IMR-90 (cell line): Measurements from ENCODE around the gene APC2. TPM values are rescaled to one million over a fixed set of nuclear protein-coding genes. Genes with fewer than 3 reads are reported as not detected.

Experiments used
- ATAC-seq: fragments of 200-7000 bp; cut with Tn5 transposase; 2 replicates; pipeline ENCODE4 v1.9.1; 2020; ENCODE audit warnings: low read depth, mild to moderate bottlenecking, moderate library complexity
- BruUV-seq: library from RNA; stranded (reverse); fragments of 400-500 nt; replicated peaks from 2 replicates; lab custom pipeline; 2021; lab: Mats Ljungman, UMichigan
- CTCF ChIA-PET: fragments of 300-600 bp; formaldehyde crosslinking; extraction: SDS; loops from one replicate; lab custom pipeline; 2021; ENCODE audit warnings: antibody characterized with exemption; lab: Yijun Ruan, JAX
- POLR2A ChIA-PET: fragments of 300-600 bp; sonication (Branson Sonifier 250); formaldehyde crosslinking; loops from one replicate; lab custom pipeline; 2022; ENCODE audit warnings: antibody characterized with exemption; ENCODE audit not compliant: unreplicated experiment; lab: Charles Lee
- DNase-seq: peaks from one replicate; pipeline ENCODE4 v3.0.0; 2013
- H2AFZ ChIP-seq: replicated peaks from 2 replicates; pipeline ENCODE3; 2013; ENCODE audit warnings: low read length, mild to moderate bottlenecking; ENCODE audit not compliant: poor library complexity
- H2AK5ac ChIP-seq: 2 replicates; pipeline ENCODE4 v1.6.1; 2013; ENCODE audit warnings: low read depth, low read length, inconsistent platforms
- H2AK9ac ChIP-seq: replicated peaks from 2 replicates; pipeline ENCODE3; 2013; ENCODE audit warnings: mild to moderate bottlenecking, low read depth, low read length, moderate library complexity; ENCODE audit not compliant: poor library complexity
- H2BK120ac ChIP-seq: 2 replicates; pipeline ENCODE4 v1.6.1; 2013; ENCODE audit warnings: low read depth, low read length, inconsistent platforms
- H2BK15ac ChIP-seq: 3 replicates; pipeline ENCODE4 v1.6.1; 2013; ENCODE audit warnings: low read depth, low read length, inconsistent platforms
- H2BK20ac ChIP-seq: 2 replicates; pipeline ENCODE4 v1.6.1; 2013; ENCODE audit warnings: low read depth, mild to moderate bottlenecking, inconsistent platforms, low read length, moderate library complexity
- H2BK5ac ChIP-seq: 2 replicates; pipeline ENCODE4 v1.6.1; 2013; ENCODE audit warnings: mild to moderate bottlenecking, low read depth, low read length, inconsistent platforms; ENCODE audit not compliant: poor library complexity, severe bottlenecking
- H3K14ac ChIP-seq: replicated peaks from 2 replicates; pipeline ENCODE4 v1.6.1; 2013; ENCODE audit warnings: low read depth, low read length, inconsistent platforms
- H3K18ac ChIP-seq: 2 replicates; pipeline ENCODE4 v1.6.1; 2013; ENCODE audit warnings: low read depth, low read length, control low read depth
- H3K23ac ChIP-seq: 2 replicates; pipeline ENCODE4 v1.6.1; 2013; ENCODE audit warnings: low read depth, low read length, inconsistent platforms
- H3K27ac ChIP-seq: 2 replicates; pipeline ENCODE4 v1.5.1; 2013; ENCODE audit warnings: mild to moderate bottlenecking, control low read depth, low read length; ENCODE audit not compliant: insufficient read depth
- H3K27me3 ChIP-seq: 2 replicates; pipeline ENCODE4 v1.6.1; 2013; ENCODE audit warnings: low read length; ENCODE audit not compliant: control insufficient read depth, insufficient read depth
- H3K36me3 ChIP-seq: 2 replicates; pipeline ENCODE4 v1.6.1; 2013; ENCODE audit warnings: low read length, mixed read lengths; ENCODE audit not compliant: control insufficient read depth, insufficient read depth
- H3K4ac ChIP-seq: 2 replicates; pipeline ENCODE4 v1.6.1; 2013; ENCODE audit warnings: low read depth, low read length, inconsistent platforms
- H3K4me1 ChIP-seq: 2 replicates; pipeline ENCODE4 v1.6.1; 2013; ENCODE audit warnings: low read length, mixed read lengths; ENCODE audit not compliant: control insufficient read depth, insufficient read depth
- H3K4me2 ChIP-seq: 2 replicates; pipeline ENCODE4 v1.6.1; 2013; ENCODE audit warnings: low read depth, mild to moderate bottlenecking, control low read depth, low read length, moderate library complexity
- H3K4me3 ChIP-seq: 2 replicates; pipeline ENCODE4 v1.5.1; 2013; ENCODE audit warnings: low read depth, mild to moderate bottlenecking, control low read depth, low read length, moderate library complexity; ENCODE audit not compliant: insufficient read depth
- H3K56ac ChIP-seq: 2 replicates; pipeline ENCODE4 v1.6.1; 2013; ENCODE audit warnings: low read length, inconsistent platforms; ENCODE audit not compliant: insufficient read depth; ENCODE audit errors: extremely low read depth
- H3K79me1 ChIP-seq, 2 experiments: 2 replicates each; pipeline ENCODE4 v1.6.1; 2013; ENCODE audit warnings: low read length in 2 of 2, inconsistent platforms in 1 of 2, low read depth in 1 of 2
- H3K9ac ChIP-seq: 2 replicates; pipeline ENCODE4 v1.6.1; 2013; ENCODE audit warnings: low read depth, low read length, control low read depth
- H3K9me1 ChIP-seq: 2 replicates; pipeline ENCODE4 v1.6.1; 2013; ENCODE audit warnings: low read length, inconsistent platforms; ENCODE audit not compliant: insufficient read depth
- H3K9me3 ChIP-seq: 2 replicates; pipeline ENCODE4 v1.6.1; 2013; ENCODE audit warnings: low read length; ENCODE audit not compliant: control insufficient read depth, insufficient read depth
- H4K20me1 ChIP-seq: 2 replicates; pipeline ENCODE4 v1.6.1; 2013; ENCODE audit warnings: low read length, inconsistent platforms; ENCODE audit not compliant: insufficient read depth
- H4K5ac ChIP-seq: 2 replicates; pipeline ENCODE4 v1.6.1; 2013; ENCODE audit warnings: mild to moderate bottlenecking, low read depth, low read length, control low read depth
- H4K8ac ChIP-seq, 2 experiments: 2 replicates each; pipeline ENCODE4 v1.6.1; 2013; ENCODE audit warnings: low read depth in 2 of 2, low read length in 2 of 2, control low read depth in 1 of 2, inconsistent platforms in 1 of 2
- H4K91ac ChIP-seq: 2 replicates; pipeline ENCODE4 v1.6.1; 2013; ENCODE audit warnings: low read depth, low read length, inconsistent platforms; ENCODE audit not compliant: insufficient read depth
- BHLHE40 ChIP-seq: fragments of 150-350 bp; IDR thresholded peaks from 2 replicates; pipeline ENCODE4 v1.6.1; 2016; ENCODE audit warnings: mild to moderate bottlenecking, low read depth, low read length
- CHD1 ChIP-seq: IDR thresholded peaks from 2 replicates; pipeline ENCODE4 v1.6.1; 2012; ENCODE audit warnings: low read depth, low read length, improper control_type of control experiment
- FOS ChIP-seq: fragments of 150-350 bp; IDR thresholded peaks from 2 replicates; pipeline ENCODE4 v1.6.1; 2016; ENCODE audit warnings: low read depth, low read length
- MAZ ChIP-seq: IDR thresholded peaks from 2 replicates; pipeline ENCODE4 v1.6.1; 2012; ENCODE audit warnings: low read depth, mild to moderate bottlenecking, low read length, improper control_type of control experiment, moderate library complexity, borderline replicate concordance
- MXI1 ChIP-seq: IDR thresholded peaks from 2 replicates; pipeline ENCODE4 v1.6.1; 2012; ENCODE audit warnings: low read depth, mild to moderate bottlenecking, low read length, moderate library complexity, borderline replicate concordance
- NFE2L2 ChIP-seq: fragments of 150-350 bp; IDR thresholded peaks from 2 replicates; pipeline ENCODE4 v1.6.1; 2016; ENCODE audit warnings: low read depth, mild to moderate bottlenecking, low read length
- POLR2A ChIP-seq: IDR thresholded peaks from 2 replicates; pipeline ENCODE4 v1.6.1; 2012; ENCODE audit warnings: mild to moderate bottlenecking, low read depth, low read length
- RAD21 ChIP-seq: IDR thresholded peaks from 2 replicates; pipeline ENCODE4 v1.6.1; 2012; ENCODE audit warnings: low read length, improper control_type of control experiment
- RCOR1 ChIP-seq: IDR thresholded peaks from 2 replicates; pipeline ENCODE4 v1.6.1; 2012; ENCODE audit warnings: mild to moderate bottlenecking, low read length, improper control_type of control experiment; ENCODE audit not compliant: insufficient replicate concordance
- RFX5 ChIP-seq: IDR thresholded peaks from 2 replicates; pipeline ENCODE4 v1.8.0; 2012; ENCODE audit warnings: low read depth, mild to moderate bottlenecking, low read length, moderate library complexity
- USF2 ChIP-seq: fragments of 150-350 bp; IDR thresholded peaks from 2 replicates; pipeline ENCODE4 v1.6.1; 2017; ENCODE audit warnings: mild to moderate bottlenecking, antibody characterized with exemption, low read length, low read depth
- WGBS, 2 experiments: methylation state at CpG; one replicate each; pipeline versions ENCODE4 v1.1.5 to v1.1.7; 2013; ENCODE audit warnings: missing lambda C conversion rate in 2 of 2; ENCODE audit not compliant: insufficient read length in 1 of 2; ENCODE audit errors: extremely low coverage in 2 of 2; 5-methylcytosine and 5-hydroxymethylcytosine counted together
- dilution Hi-C: fragments of 300-500 bp; cut with HindIII; formaldehyde crosslinking; loops from one replicate; pipeline ENCODE4 v1.14.3; 2018; ENCODE audit warnings: low sequenced_read_pairs; ENCODE audit not compliant: unreplicated experiment
- in situ Hi-C: fragments of 300-500 bp; cut with MboI; formaldehyde crosslinking; loops from 3 replicates; pipeline ENCODE4 v1.14.3; 2019; ENCODE audit warnings: low sequenced_read_pairs, inconsistent platforms, mixed read lengths
- intact Hi-C: fragments of 100-400 bp; cut with micrococcal nuclease; formaldehyde crosslinking; loops from 2 replicates; pipeline ENCODE4 v1.10.0; 2022
- polyA plus RNA-seq, 3 experiments: library from polyadenylated mRNA; depleted of rRNA; stranded (reverse); fragments of >200 nt; gene quantifications; 2 replicates each; pipeline ENCODE4 v1.2.3, GENCODE V29; 2012; ENCODE audit warnings: low replicate concordance in 1 of 3
- total RNA-seq: library from RNA; depleted of rRNA; stranded (reverse); fragments of >200 nt; gene quantifications from 2 replicates; pipeline ENCODE4 v1.2.3, GENCODE V29; 2012

The APC2 gene
- total and polyA plus RNA-seq, 2 of the 4 experiments (the other 2 are of a cell fraction): 0.36 to 0.41 TPM

GRCh38 chr19:1507763-1508506 is 58.0 kb downstream of the APC2 start:
- Histone ChIP-seq H2BK15ac (no peak overlapping the region), H2BK5ac (peak overlapping the region; percentile 69), H3K4me3 (peak overlapping the region; percentile 44), H2AFZ (peak overlapping the region; percentile 98), H3K14ac (peak overlapping the region; percentile 30; the same call in 1 of the 2 replicates), H4K91ac (peak overlapping the region; percentile 82; the same call in 1 of the 2 replicates), H2BK120ac (peak overlapping the region; percentile 48; the same call in 1 of the 2 replicates), H3K36me3 (peaks cover 13% of the 10 kb centered on the region), H3K56ac (no peak overlapping the region; the same call in 1 of the 2 replicates), H2BK20ac (0 out of 2 replicates have a peak overlapping the region, but pooled peaks have one; percentile 1), H4K20me1 (no peaks in the 10 kb centered on the region; the same call in 1 of the 2 replicates), H2AK9ac (peak overlapping the region; percentile 90), H4K5ac (peak overlapping the region; percentile 39), H3K79me1 (peaks cover 4 to 15% of the 10 kb centered on the region in 2 experiments; a peak in 1 of 4 replicates), H3K27ac (peak overlapping the region; percentile 62), H3K4me2 (peak overlapping the region; percentile 64), H4K8ac (peak overlapping the region; percentile 51 to 86; a peak in 3 of 4 replicates), H2AK5ac (peak overlapping the region; percentile 76; the same call in 1 of the 2 replicates), H3K4ac (peak overlapping the region; percentile 81), H3K9me3 (no peaks in the 10 kb centered on the region), H3K9me1 (no peaks in the 10 kb centered on the region; the same call in 1 of the 2 replicates), H3K18ac (peak overlapping the region; percentile 3; the same call in 1 of the 2 replicates), H3K4me1 (peaks cover 9% of the 10 kb centered on the region), H3K27me3 (peaks cover 3% of the 10 kb centered on the region; the same call in 1 of the 2 replicates), H3K9ac (peak overlapping the region; percentile 9; the same call in 1 of the 2 replicates), H3K23ac (0 out of 2 replicates have a peak overlapping the region, but pooled peaks have one; percentile 39)
- DNase-seq (peak; percentile 95), ATAC-seq (peak; percentile 86)
- no peak for TF ChIP-seq NFE2L2
- peak; percentile 96 for TF ChIP-seq BHLHE40
- TF ChIP-seq POLR2A: no peak
- no peak for TF ChIP-seq RCOR1
- TF ChIP-seq RAD21: no peak
- TF ChIP-seq FOS: peak; percentile 66; the same call in 1 of the 2 replicates
- no peak for TF ChIP-seq RFX5
- peak; percentile 79; the same call in 1 of the 2 replicates for TF ChIP-seq MXI1
- TF ChIP-seq CHD1: no peak
- peak; percentile 61; the same call in 1 of the 2 replicates for TF ChIP-seq USF2
- peak; percentile 87 for TF ChIP-seq MAZ
- CTCF ChIA-PET: no interaction called here
- in situ Hi-C loops: no loop called here
- intact Hi-C loops: no loop called here
- POLR2A ChIA-PET: no interaction called here
- 1% methylated on average over 14 of the region's 46 CpGs; no CpG with 5 or more reads in 1 of the 2 experiments for WGBS, 2 experiments
- BruUV-seq: no TSS peak
- dilution Hi-C loops: no loop called here
